ENCODE data around the gene SENP7.

GRCh38 chr3:101509811-101510210, 3.2 kb downstream of the SENP7 start:
- no peak for TF ChIP-seq GATA2 (IDR thresholded peaks at IDR 0.05; ENCODE audit: low read depth, low read length)
- TF ChIP-seq GATA3 (IDR thresholded peaks at IDR 0.05; ENCODE audit: low read depth, low read length), result no peak

Measured in SH-SY5Y (cell line).